Measurements from ENCODE around the gene FOXL2.

Gene FOXL2

GRCh38 chr3:138946663-138947494 lies at the start of gene FOXL2, which contains the start of gene FOXL2NB:
TSS of gene FOXL2 (minus strand) at chr3:138947137. CDS start at chr3:138946722, 415 bp downstream.
TSS of gene FOXL2NB (plus strand) at chr3:138947217. CDS start at chr3:138947365, 148 bp downstream.
- DNase-seq = peak; percentile 34 to 37

- no peak for DNase-seq
Observed at GRCh38 chr3:138995706-138996105, 48.8 kb upstream of the FOXL2 start.

- DNase-seq = no peak
Observed at GRCh38 chr3:138987181-138987580, 40.2 kb upstream of the FOXL2 start.

- no peak for DNase-seq
Observed at GRCh38 chr3:138985932-138986331, 39.0 kb upstream of the FOXL2 start.

GRCh38 chr3:138984816-138985215 lies 37.9 kb upstream of the FOXL2 start:
- DNase-seq = no peak

GRCh38 chr3:138976047-138976446 lies 29.1 kb upstream of the FOXL2 start:
- no peak for DNase-seq

- DNase-seq = no peak
Observed at GRCh38 chr3:138975351-138975750, 28.4 kb upstream of the FOXL2 start.

- DNase-seq = no peak
Observed at GRCh38 chr3:138974462-138974861, 27.5 kb upstream of the FOXL2 start.

- DNase-seq = no peak
Observed at GRCh38 chr3:138972941-138973340, 26.0 kb upstream of the FOXL2 start.

GRCh38 chr3:138971766-138972320 lies 24.9 kb upstream of the FOXL2 start:
- DNase-seq = no peak

GRCh38 chr3:138964923-138965322 lies 18.0 kb upstream of the FOXL2 start:
- DNase-seq = no peak

GRCh38 chr3:138964264-138964663 lies 17.3 kb upstream of the FOXL2 start:
- no peak for DNase-seq

GRCh38 chr3:138962854-138963560 lies 16.1 kb upstream of the FOXL2 start:
- no peak for DNase-seq

- DNase-seq = peak in 1 of 2 experiments; percentile 10
Observed at GRCh38 chr3:138960417-138960852, 13.5 kb upstream of the FOXL2 start.

- no peak for DNase-seq
Observed at GRCh38 chr3:138950701-138951100, 3.8 kb upstream of the FOXL2 start.

- DNase-seq = peak; percentile 31 to 43
Observed at GRCh38 chr3:138950006-138950644, 3.2 kb upstream of the FOXL2 start.

GRCh38 chr3:138949445-138950005 lies 2.6 kb upstream of the FOXL2 start:
- DNase-seq = peak; percentile 9 to 11

GRCh38 chr3:138949002-138949418 lies 2.1 kb upstream of the FOXL2 start:
- no peak for DNase-seq

GRCh38 chr3:138948371-138949001 lies 1.5 kb upstream of the FOXL2 start:
- DNase-seq = no peak

GRCh38 chr3:138947495-138948121 lies 671 bp upstream of the FOXL2 start:
- DNase-seq = no peak
